T-cell (primary cell): ENCODE measurements around the gene SLC49A4. TPM values are rescaled to one million over a fixed set of nuclear protein-coding genes. Genes with fewer than 3 reads are reported as not detected.

ENCODE experiments used
- ATAC-seq, 4 experiments: fragments of 200-7000 bp in 3 of 4; fragments of 150-1000 bp in 1 of 4; cut with Tn5 transposase; replicated peaks in 1 of 4; 1 replicate in 3 of 4; 2 replicates in 1 of 4; pipeline ENCODE4 v1.10.0; 2021; ENCODE audit warnings: moderate library complexity in 3 of 4, mild to moderate bottlenecking in 2 of 4, moderate number of reproducible peaks in 1 of 4
- CTCF ChIA-PET, 2 donors: fragments of 300-600 bp; sonication (Branson Sonifier 250); formaldehyde crosslinking; loops; one replicate each; lab custom pipeline; 2022; ENCODE audit warnings: antibody characterized with exemption in 2 of 2; lab: Charles Lee
- POLR2A ChIA-PET, 2 donors: fragments of 300-600 bp; sonication (Branson Sonifier 250); formaldehyde crosslinking; loops; one replicate each; lab custom pipeline; 2022; ENCODE audit warnings: antibody characterized with exemption in 2 of 2; lab: Charles Lee
- DNase-seq, 35 experiments: peaks; one replicate each; pipeline versions ENCODE4 v3.0.0 to v3.0.0-alpha.2; 2013 to 2023
- H3K27ac ChIP-seq: one replicate; pipeline ENCODE4 v1.5.1; 2013; ENCODE audit warnings: low read length
- H3K27me3 ChIP-seq, 2 experiments: replicated peaks in 1 of 2; 1 replicate in 1 of 2; 2 replicates in 1 of 2; pipeline versions ENCODE4 v1.6.1 to v1.7.0; 2013; ENCODE audit warnings: low read length in 1 of 2, mixed read lengths in 1 of 2; ENCODE audit not compliant: control insufficient read depth in 2 of 2, insufficient read depth in 2 of 2; ENCODE audit errors: extremely low read depth in 1 of 2
- H3K36me3 ChIP-seq, 2 donors: 1 replicate in 1 of 2; 2 replicates in 1 of 2; pipeline versions ENCODE4 v1.6.1 to v1.7.0; 2013; ENCODE audit warnings: low read length in 1 of 2; ENCODE audit not compliant: control insufficient read depth in 2 of 2, insufficient read depth in 1 of 2; ENCODE audit errors: extremely low read depth in 1 of 2
- H3K4me1 ChIP-seq, 2 experiments: 1 replicate in 1 of 2; 2 replicates in 1 of 2; pipeline versions ENCODE4 v1.6.1 to v1.7.0; 2013; ENCODE audit warnings: low read length in 2 of 2, mixed read lengths in 1 of 2; ENCODE audit not compliant: insufficient read depth in 2 of 2, control insufficient read depth in 1 of 2; ENCODE audit errors: extremely low read depth in 1 of 2
- H3K4me3 ChIP-seq, 2 donors: 1 replicate in 1 of 2; 2 replicates in 1 of 2; pipeline versions ENCODE4 v1.5.1 to v1.7.0; 2013; ENCODE audit warnings: mild to moderate bottlenecking in 2 of 2, low read length in 1 of 2, moderate library complexity in 1 of 2; ENCODE audit not compliant: control insufficient read depth in 1 of 2; ENCODE audit errors: extremely low read depth in 1 of 2
- H3K9me3 ChIP-seq: 2 replicates; pipeline ENCODE4 v1.7.0; 2013
- H3K27ac Mint-ChIP-seq, 2 donors: one replicate each; pipeline ENCODE4 v1.8.0; 2020 to 2021; ENCODE audit warnings: mild to moderate bottlenecking in 2 of 2, mixed read lengths in 2 of 2
- H3K27me3 Mint-ChIP-seq, 2 donors: one replicate each; pipeline ENCODE4 v1.8.0; 2021 to 2022; ENCODE audit warnings: mixed read lengths in 2 of 2
- H3K36me3 Mint-ChIP-seq: one replicate; pipeline ENCODE4 v1.8.0; 2021; ENCODE audit warnings: mixed read lengths
- H3K4me1 Mint-ChIP-seq, 3 donors: one replicate each; pipeline ENCODE4 v1.8.0; 2020 to 2022; ENCODE audit warnings: mixed read lengths in 3 of 3, mild to moderate bottlenecking in 1 of 3
- H3K4me3 Mint-ChIP-seq, 3 donors: one replicate each; pipeline ENCODE4 v1.8.0; 2020 to 2022; ENCODE audit warnings: mild to moderate bottlenecking in 3 of 3, mixed read lengths in 3 of 3, moderate library complexity in 3 of 3
- H3K9me3 Mint-ChIP-seq, 3 donors: one replicate each; pipeline ENCODE4 v1.8.0; 2020 to 2022; ENCODE audit warnings: mixed read lengths in 3 of 3
- WGBS: methylation state at CpG from one replicate; pipeline ENCODE4 v1.1.5; 2013; ENCODE audit warnings: missing lambda C conversion rate; ENCODE audit not compliant: insufficient coverage; 5-methylcytosine and 5-hydroxymethylcytosine counted together
- total RNA-seq, 35 experiments: library from RNA in 6 of 35; stranded (reverse) in 6 of 35; fragments of 120-200 nt in 1 of 35; gene quantifications; one replicate each; pipeline versions ENCODE4 v1.2.1 to v1.2.4 and lab custom pipeline; 2013 to 2026

The SLC49A4 gene
- total RNA-seq, 5 donors from 2014 or later (not counting 1 experiment from before 2014, with no cell fraction given) = 6.6 to 8.3 (median 7.6) TPM

DNA sequence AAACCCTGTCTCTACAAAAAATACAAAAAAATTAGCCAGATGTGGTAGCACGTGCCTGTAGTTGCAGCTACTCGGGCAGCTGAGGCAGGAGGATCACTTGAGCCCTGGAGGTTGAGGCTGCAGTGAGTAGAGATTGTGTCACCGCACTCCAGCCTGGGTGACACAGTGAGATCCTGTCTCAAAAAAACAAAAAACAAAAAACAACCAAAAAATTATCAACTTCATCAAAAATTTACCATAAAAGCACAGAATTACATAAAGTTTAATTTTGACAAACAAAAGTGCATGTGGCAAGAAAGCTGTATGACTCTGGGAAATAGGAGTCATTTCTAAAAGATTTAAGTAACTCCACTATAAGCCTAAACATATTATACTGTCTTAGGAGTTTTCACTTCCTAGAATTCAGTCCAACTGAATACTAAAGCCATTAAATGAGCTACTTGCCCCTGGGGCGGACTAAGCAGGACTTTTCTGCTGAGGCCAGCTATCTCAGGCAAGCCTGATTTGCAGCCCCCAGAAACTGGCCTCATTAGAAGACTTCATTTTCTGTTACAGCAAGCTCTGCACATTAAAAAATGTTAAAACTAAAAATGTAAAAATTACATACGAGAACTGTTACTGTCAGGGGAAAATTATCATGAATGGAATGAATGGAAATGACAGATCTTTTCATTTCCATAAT lies 24.2 kb upstream of the SLC49A4 start:
- WGBS = no CpG with 5 or more reads among the region's 5 CpGs

DNA sequence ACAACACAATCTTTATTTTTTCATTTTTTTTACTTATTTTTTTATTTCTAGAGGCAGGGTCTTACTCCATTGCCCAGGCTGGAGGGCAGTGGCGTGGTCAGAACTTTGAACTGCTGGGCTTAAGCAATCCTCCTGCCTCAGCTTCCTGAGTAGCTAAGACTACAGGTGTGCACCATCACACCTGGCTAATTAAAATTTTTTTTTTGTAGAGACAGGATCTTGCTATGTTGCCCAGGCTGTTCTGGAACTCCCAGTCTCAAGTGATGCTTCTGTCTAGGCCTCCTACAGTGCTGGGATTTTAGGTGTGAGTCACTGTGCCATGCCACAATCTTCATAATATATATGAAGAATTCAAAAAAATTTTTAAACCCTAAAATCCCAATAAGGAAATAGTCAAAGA lies 22.0 kb upstream of the SLC49A4 start:
- ATAC-seq (no peak), DNase-seq (no peak)
- Mint-ChIP-seq H3K9me3 (no peaks in the 10 kb centered on the region), H3K36me3 (peaks cover 27% of the 10 kb centered on the region), H3K27me3 (no peaks in the 10 kb centered on the region), H3K4me1 (peaks cover 0 to 2% (median 0%) of the 10 kb centered on the region in 3 donors), H3K27ac (no peak overlapping the region), H3K4me3 (no peak overlapping the region)
- Histone ChIP-seq H3K27ac (no peak overlapping the region), H3K36me3 (peaks cover 0 to 15% of the 10 kb centered on the region in 2 donors), H3K27me3 (no peaks in the 10 kb centered on the region), H3K4me1 (no peaks in the 10 kb centered on the region), H3K9me3 (no peaks in the 10 kb centered on the region), H3K4me3 (no peak overlapping the region)
- WGBS = no CpG with 5 or more reads among the region's 1 CpG
- CTCF ChIA-PET = no interaction called here
- POLR2A ChIA-PET = interaction anchor here in 1 of 2 donors (0.6 kb wide), 1 partner anchor 15 kb away, joined by 3 read pairs; no protein-coding TSS in a partner anchor

More for the DNA sequence above, 24.2 kb upstream of the SLC49A4 start:
- H3K4me1 Mint-ChIP-seq = peaks cover 0 to 2% (median 0%) of the 10 kb centered on the region in 3 donors
- DNase-seq (no peak), ATAC-seq (no peak)
- no peaks in the 10 kb centered on the region for H3K9me3 Mint-ChIP-seq
- ChIA-PET CTCF (interaction anchor here in 1 of 2 donors (1.0 kb wide), 1 partner anchor 16 kb away, joined by 3 read pairs; no protein-coding TSS in a partner anchor), POLR2A (interaction anchor here in 1 of 2 donors (0.5 kb wide), 1 partner anchor 41 kb away, joined by 7 read pairs; no protein-coding TSS in a partner anchor)
- no peaks in the 10 kb centered on the region for H3K27me3 ChIP-seq
- H3K36me3 Mint-ChIP-seq = peaks cover 38% of the 10 kb centered on the region
- H3K27me3 Mint-ChIP-seq = no peaks in the 10 kb centered on the region
- H3K27ac Mint-ChIP-seq = no peak overlapping the region
- H3K9me3 ChIP-seq = no peaks in the 10 kb centered on the region
- no peak overlapping the region for H3K27ac ChIP-seq
- H3K4me1 ChIP-seq = no peaks in the 10 kb centered on the region
- peaks cover 0 to 20% of the 10 kb centered on the region in 2 donors for H3K36me3 ChIP-seq
- no peak overlapping the region for H3K4me3 ChIP-seq
- no peak overlapping the region for H3K4me3 Mint-ChIP-seq

DNA sequence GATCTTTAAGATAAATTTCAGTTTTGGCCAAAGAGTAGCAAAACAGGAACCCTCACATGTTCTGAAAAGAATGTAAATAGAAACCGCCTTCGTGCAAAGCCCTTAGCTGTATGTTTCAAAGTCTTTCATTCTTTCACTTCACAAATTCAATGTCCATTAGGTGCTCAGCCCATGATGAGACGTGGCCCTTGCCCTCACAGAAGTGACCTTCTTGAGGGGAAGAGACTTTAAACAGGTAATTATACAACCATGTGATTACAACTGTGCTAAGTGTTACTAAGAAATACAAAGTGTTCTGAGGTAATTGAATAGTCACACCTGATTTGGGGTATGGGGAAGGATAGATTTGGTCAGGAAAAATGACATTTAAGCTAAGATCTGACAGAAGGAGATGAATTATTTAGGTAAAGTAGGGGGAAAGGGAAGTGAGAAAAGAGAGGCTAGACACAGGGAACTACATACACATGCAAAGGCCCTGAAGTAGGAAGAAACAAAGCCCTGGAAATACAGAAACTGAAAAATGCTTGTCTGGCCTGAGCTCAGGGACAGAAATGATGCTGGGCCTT lies 20.8 kb upstream of the SLC49A4 start:
- Mint-ChIP-seq H3K27me3 (no peaks in the 10 kb centered on the region), H3K4me1 (peaks cover 0 to 2% (median 0%) of the 10 kb centered on the region in 3 donors), H3K27ac (no peak overlapping the region), H3K4me3 (no peak overlapping the region), H3K36me3 (peaks cover 23% of the 10 kb centered on the region), H3K9me3 (no peaks in the 10 kb centered on the region)
- H3K9me3 ChIP-seq = no peaks in the 10 kb centered on the region
- H3K36me3 ChIP-seq = peaks cover 0 to 4% of the 10 kb centered on the region in 2 donors
- no peak overlapping the region for H3K4me3 ChIP-seq
- ChIA-PET POLR2A (no interaction called here), CTCF (no interaction called here)
- WGBS = no CpG with 5 or more reads among the region's 3 CpGs
- H3K27me3 ChIP-seq = no peaks in the 10 kb centered on the region
- H3K4me1 ChIP-seq = no peaks in the 10 kb centered on the region
- DNase-seq (no peak), ATAC-seq (no peak)
- no peak overlapping the region for H3K27ac ChIP-seq

DNA sequence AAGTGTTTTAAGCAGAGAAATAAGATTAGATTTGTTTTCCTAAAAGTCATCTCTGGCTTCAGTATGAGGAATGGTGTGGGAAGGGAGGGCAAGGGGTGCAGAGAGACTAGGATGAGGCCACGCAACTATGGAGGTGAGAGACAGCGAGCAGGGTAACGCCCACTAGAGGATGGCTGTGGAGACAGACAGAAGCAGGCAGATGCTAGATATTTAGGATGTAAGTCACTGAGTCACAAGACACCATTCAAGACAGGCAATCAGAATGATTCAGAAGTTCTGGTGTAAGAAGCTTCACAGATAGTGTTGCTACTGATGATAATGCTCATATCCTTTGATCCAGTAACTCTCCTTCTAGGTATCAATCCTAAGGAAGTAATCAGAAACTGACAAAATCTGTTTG lies 20.3 kb upstream of the SLC49A4 start:
- no peaks in the 10 kb centered on the region for H3K27me3 ChIP-seq
- no peak for DNase-seq
- CTCF ChIA-PET = no interaction called here
- H3K4me1 Mint-ChIP-seq = peaks cover 0 to 2% (median 0%) of the 10 kb centered on the region in 3 donors
- H3K27ac Mint-ChIP-seq = no peak overlapping the region
- no peaks in the 10 kb centered on the region for H3K9me3 Mint-ChIP-seq
- no peaks in the 10 kb centered on the region for H3K9me3 ChIP-seq
- no peak overlapping the region for H3K4me3 ChIP-seq
- H3K36me3 ChIP-seq = peaks cover 0 to 4% of the 10 kb centered on the region in 2 donors
- peaks cover 19% of the 10 kb centered on the region for H3K36me3 Mint-ChIP-seq
- H3K27ac ChIP-seq = no peak overlapping the region
- no peak for ATAC-seq
- no peaks in the 10 kb centered on the region for H3K27me3 Mint-ChIP-seq
- POLR2A ChIA-PET = no interaction called here
- WGBS = 95% methylated on average over 3 of the region's 3 CpGs
- H3K4me1 ChIP-seq = no peaks in the 10 kb centered on the region
- no peak overlapping the region for H3K4me3 Mint-ChIP-seq

DNA sequence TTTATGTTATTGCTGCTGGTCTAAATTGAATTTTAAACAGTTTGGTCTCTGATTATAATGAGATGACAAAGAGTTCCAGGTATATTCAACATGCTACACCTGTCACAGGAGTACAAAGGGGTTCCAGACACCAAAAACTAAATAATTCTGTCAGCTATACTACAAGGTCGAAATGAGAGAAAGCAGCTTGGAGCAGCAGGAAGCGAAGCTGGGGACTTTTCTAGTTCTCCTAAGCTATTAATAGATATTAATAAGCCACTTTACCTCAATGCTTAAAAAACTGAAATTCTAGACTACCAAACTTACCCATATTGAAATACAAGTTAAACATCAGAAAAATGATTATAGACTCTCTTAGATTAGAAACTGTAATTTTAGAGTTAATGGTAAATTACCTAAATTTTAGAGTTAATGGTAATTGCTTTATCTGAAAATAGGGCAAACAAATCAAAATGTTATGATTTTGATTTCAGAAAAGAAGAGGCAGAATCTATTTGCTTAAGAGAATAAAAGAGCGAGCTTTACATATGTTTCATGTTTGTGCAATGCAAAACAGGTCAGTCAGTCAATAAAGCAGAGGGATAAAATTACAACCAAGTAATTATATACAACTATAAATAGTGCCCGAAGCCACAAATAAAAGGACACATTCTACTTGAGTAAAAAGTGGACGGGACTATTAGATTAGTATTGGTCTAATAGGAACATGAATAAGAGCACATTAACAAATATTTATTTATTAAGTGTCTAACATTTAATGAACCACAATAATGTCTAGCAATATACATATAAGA lies 18.0 kb upstream of the SLC49A4 start:
- H3K27me3 Mint-ChIP-seq = no peaks in the 10 kb centered on the region
- Histone ChIP-seq H3K4me1 (no peaks in the 10 kb centered on the region), H3K27me3 (no peaks in the 10 kb centered on the region), H3K36me3 (peaks cover 0 to 4% of the 10 kb centered on the region in 2 donors), H3K4me3 (no peak overlapping the region), H3K27ac (no peak overlapping the region), H3K9me3 (no peaks in the 10 kb centered on the region)
- ChIA-PET POLR2A (interaction anchor here in 1 of 2 donors (0.5 kb wide), 1 partner anchor 17 kb away, joined by 3 read pairs; no protein-coding TSS in a partner anchor), CTCF (no interaction called here)
- DNase-seq (no peak), ATAC-seq (no peak)
- no peak overlapping the region for H3K27ac Mint-ChIP-seq
- peaks cover 18% of the 10 kb centered on the region for H3K36me3 Mint-ChIP-seq
- peaks cover 0 to 2% (median 0%) of the 10 kb centered on the region in 3 donors for H3K4me1 Mint-ChIP-seq
- no CpG with 5 or more reads among the region's 5 CpGs for WGBS
- no peaks in the 10 kb centered on the region for H3K9me3 Mint-ChIP-seq
- H3K4me3 Mint-ChIP-seq = no peak overlapping the region

DNA sequence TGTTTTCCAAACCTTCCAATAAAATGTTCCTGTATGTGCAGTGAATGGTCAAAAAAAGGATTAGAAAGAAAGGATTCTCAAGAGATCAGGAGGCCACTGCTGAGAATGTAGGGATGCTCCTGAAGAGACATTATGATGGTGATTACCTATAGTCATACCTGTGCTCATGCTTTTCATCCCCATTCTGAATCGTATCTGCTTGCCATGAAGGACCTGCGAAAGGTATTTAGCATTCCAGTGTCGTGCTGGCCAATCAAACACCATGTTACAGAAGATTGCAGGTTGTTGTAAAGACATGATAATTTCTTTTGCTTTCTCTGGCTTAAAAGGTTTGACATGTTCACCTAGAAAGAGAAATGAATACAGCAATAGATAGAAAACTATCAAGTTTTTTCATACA lies 17.3 kb upstream of the SLC49A4 start:
- H3K9me3 Mint-ChIP-seq = no peaks in the 10 kb centered on the region

More for the DNA sequence above, 17.3 kb upstream of the SLC49A4 start:
- no CpG with 5 or more reads among the region's 3 CpGs for WGBS
- ATAC-seq (no peak), DNase-seq (no peak)
- no peak overlapping the region for H3K27ac Mint-ChIP-seq
- no peak overlapping the region for H3K4me3 Mint-ChIP-seq
- no peak overlapping the region for H3K4me3 ChIP-seq
- no peaks in the 10 kb centered on the region for H3K9me3 ChIP-seq
- H3K4me1 ChIP-seq = no peaks in the 10 kb centered on the region
- H3K36me3 Mint-ChIP-seq = peaks cover 18% of the 10 kb centered on the region
- H3K4me1 Mint-ChIP-seq = peaks cover 0 to 2% (median 0%) of the 10 kb centered on the region in 3 donors
- H3K27me3 ChIP-seq = no peaks in the 10 kb centered on the region
- POLR2A ChIA-PET = interaction anchor here in 1 of 2 donors (0.6 kb wide), 1 partner anchor 1880 kb away, joined by 3 read pairs; no protein-coding TSS in a partner anchor
- CTCF ChIA-PET = no interaction called here
- H3K27me3 Mint-ChIP-seq = no peaks in the 10 kb centered on the region
- no peak overlapping the region for H3K27ac ChIP-seq
- peaks cover 0 to 4% of the 10 kb centered on the region in 2 donors for H3K36me3 ChIP-seq
